COR-L47 (cell line): ENCODE measurements around the gene SAMD4A.

Experiments used
- DNase-seq: peaks from one replicate; lab custom pipeline; 2025; lab: John Stamatoyannopoulos, UW

Gene SAMD4A

GRCh38 chr14:54706769-54707168 lies 139.8 kb downstream of the SAMD4A start:
- DNase-seq = no peak

GRCh38 chr14:54708161-54708560 lies 141.2 kb downstream of the SAMD4A start:
- no peak for DNase-seq

- no peak for DNase-seq
Observed at GRCh38 chr14:54708982-54709381, 142.1 kb downstream of the SAMD4A start.

GRCh38 chr14:54709444-54709843 lies 142.5 kb downstream of the SAMD4A start:
- no peak for DNase-seq

- no peak for DNase-seq
Observed at GRCh38 chr14:54709867-54710266, 142.9 kb downstream of the SAMD4A start.

- DNase-seq = no peak
Observed at GRCh38 chr14:54711312-54711711, 144.4 kb downstream of the SAMD4A start.

- no peak for DNase-seq
Observed at GRCh38 chr14:54711812-54712464, 145.0 kb downstream of the SAMD4A start.

GRCh38 chr14:54712465-54713200 lies 145.7 kb downstream of the SAMD4A start:
- no peak for DNase-seq

GRCh38 chr14:54713379-54713778 lies 146.5 kb downstream of the SAMD4A start:
- no peak for DNase-seq

- DNase-seq = no peak
Observed at GRCh38 chr14:54715239-54715638, 148.3 kb downstream of the SAMD4A start.

- DNase-seq = no peak
Observed at GRCh38 chr14:54715811-54716210, 148.9 kb downstream of the SAMD4A start.

GRCh38 chr14:54716862-54717261 lies 149.9 kb downstream of the SAMD4A start:
- DNase-seq = no peak

GRCh38 chr14:54718046-54718445 lies 151.1 kb downstream of the SAMD4A start:
- no peak for DNase-seq

GRCh38 chr14:54719406-54719805 lies 152.5 kb downstream of the SAMD4A start:
- no peak for DNase-seq

- no peak for DNase-seq
Observed at GRCh38 chr14:54722791-54723432, 156.0 kb downstream of the SAMD4A start.

- no peak for DNase-seq
Observed at GRCh38 chr14:54724123-54724522, 157.2 kb downstream of the SAMD4A start.

- DNase-seq = no peak
Observed at GRCh38 chr14:54724676-54725325, 157.9 kb downstream of the SAMD4A start.

- no peak for DNase-seq
Observed at GRCh38 chr14:54725998-54726397, 159.1 kb downstream of the SAMD4A start.

- no peak for DNase-seq
Observed at GRCh38 chr14:54727929-54728328, 161.0 kb downstream of the SAMD4A start.

- DNase-seq = no peak
Observed at GRCh38 chr14:54728700-54729527, 162.0 kb downstream of the SAMD4A start.

GRCh38 chr14:54730156-54730961 lies 163.4 kb downstream of the SAMD4A start:
- no peak for DNase-seq
